Measurements from ENCODE around the gene ANKRD60.

- TF ChIP-seq, protein P1, sequence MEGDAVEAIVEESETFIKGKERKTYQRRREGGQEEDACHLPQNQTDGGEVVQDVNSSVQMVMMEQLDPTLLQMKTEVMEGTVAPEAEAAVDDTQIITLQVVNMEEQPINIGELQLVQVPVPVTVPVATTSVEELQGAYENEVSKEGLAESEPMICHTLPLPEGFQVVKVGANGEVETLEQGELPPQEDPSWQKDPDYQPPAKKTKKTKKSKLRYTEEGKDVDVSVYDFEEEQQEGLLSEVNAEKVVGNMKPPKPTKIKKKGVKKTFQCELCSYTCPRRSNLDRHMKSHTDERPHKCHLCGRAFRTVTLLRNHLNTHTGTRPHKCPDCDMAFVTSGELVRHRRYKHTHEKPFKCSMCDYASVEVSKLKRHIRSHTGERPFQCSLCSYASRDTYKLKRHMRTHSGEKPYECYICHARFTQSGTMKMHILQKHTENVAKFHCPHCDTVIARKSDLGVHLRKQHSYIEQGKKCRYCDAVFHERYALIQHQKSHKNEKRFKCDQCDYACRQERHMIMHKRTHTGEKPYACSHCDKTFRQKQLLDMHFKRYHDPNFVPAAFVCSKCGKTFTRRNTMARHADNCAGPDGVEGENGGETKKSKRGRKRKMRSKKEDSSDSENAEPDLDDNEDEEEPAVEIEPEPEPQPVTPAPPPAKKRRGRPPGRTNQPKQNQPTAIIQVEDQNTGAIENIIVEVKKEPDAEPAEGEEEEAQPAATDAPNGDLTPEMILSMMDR (conservative IDR thresholded peaks at IDR 0.05; ENCODE audit: low read depth, low read length) = no peak
- no peak for TF ChIP-seq EZH2 (IDR thresholded peaks at IDR 0.05; ENCODE audit: borderline replicate concordance, low read depth, low read length, poor library complexity, severe bottlenecking)
These were observed 906 bp downstream of the ANKRD60 start for GRCh38 chr20:58227391-58228102.

Data from A673 (cell line).